Stimulated activated CD8-positive, alpha-beta memory T cell treated with anti-CD3 and anti-CD28 coated beads, Interleukin-15, amount 100 ng/mL, for 1 hour (primary cell): ENCODE results near the gene RNF169.

ENCODE experiments used
- DNase-seq: peaks from one replicate; pipeline ENCODE4 v3.0.0-alpha.2; 2020; ENCODE audit warnings: low read depth

Gene RNF169

DNA sequence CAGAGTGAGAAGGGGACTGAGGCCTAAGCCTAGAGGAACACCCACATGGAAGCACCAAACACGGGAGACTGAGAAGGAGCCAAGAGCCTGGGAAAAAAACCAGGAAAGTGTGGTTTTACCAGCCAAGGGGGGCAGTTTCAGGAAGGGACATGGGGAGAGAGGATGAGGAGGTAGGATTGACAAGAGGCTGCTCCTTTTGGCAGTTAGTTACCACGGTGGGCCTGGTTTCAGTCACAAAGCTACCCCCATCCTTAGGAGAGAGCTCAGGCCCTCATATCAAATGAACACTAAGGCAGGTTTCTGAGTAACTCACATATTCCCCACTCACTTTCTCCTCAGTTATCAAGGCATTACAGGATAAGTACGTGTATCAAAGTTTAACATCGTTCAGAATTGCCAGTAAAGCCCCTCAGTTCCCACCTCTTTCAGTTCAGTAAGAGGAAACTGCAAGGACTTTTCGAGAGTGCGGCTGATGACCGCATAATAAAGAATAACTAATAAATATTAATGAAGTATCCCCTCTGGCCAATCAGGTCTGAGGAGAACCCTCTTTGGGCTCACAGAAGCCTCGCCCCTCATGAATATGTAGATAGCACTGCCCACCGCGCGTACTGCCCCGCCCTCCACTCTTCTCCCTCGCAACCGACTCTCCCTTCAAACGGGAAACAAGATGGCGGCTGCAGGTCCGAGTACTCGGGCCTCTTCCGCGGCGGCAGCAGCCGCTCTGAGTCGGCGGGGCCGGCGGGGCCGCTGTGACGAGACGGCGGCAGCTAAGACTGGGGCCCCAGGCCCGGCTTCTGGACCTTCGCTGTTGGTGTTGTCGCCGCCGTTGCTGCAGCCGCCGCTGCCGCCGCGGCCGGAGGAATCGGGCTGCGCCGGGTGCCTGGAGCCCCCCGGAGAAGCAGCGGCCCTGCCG is at the start of gene RNF169:
RNF169 (plus strand) TSS at position 639 of the 916 bp plus-strand sequence; CDS start at position 671, 32 bp downstream.
- peak; percentile 75 for DNase-seq

- no peak for DNase-seq
Observed at GRCh38 chr11:74699615-74700396, 48.8 kb upstream of the RNF169 start.

DNA sequence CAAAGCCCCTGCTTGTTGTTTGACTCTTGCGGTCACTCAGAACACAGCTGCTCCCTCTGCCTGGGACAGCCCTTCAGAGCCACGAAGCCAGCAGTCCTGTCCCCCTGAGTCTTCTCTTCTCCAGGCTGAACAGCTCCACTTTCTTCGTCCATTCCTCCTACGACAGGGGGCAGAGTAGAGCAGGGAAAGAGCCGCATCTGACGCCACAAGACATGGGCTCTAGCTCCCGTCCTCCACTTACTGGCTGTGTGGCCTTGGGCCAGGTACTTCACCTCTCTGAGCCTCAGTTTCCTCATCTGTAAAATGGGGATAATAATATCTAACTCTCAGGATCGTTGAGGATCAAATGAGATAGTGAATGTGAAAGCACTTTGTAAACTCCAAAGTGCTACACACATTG is 47.3 kb upstream of the RNF169 start:
- no peak for DNase-seq

DNA sequence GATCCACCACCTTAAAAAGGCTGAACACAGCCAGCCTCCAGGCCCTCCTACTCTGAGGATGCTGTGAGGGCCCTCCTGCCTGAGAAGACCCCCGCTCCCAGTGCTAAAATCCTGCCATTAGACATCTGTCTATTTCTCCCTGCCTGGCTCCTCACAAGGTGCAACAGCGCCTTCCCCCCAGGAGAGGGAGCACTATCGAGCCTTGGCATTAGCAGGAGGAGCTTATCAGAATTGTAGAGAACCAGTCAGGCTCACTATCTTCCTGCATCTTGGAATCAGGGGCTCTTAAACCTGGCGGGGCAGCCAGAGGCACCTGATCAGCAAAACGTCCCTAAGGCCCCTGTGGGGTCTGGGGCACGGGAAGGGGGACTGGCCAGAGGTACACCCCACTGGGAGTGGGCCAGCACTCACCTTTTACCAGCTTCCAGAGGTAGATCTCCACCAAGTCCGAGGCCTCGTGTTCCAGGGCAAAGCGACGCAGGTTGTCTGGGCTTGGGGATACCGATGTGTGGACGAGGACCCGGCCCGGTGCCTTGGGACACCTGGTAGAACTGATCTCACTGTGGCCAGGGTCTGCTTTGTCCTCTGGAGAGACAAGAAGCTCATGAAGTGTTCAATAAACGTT is 46.2 kb upstream of the RNF169 start:
- peak; percentile 23 for DNase-seq

DNA sequence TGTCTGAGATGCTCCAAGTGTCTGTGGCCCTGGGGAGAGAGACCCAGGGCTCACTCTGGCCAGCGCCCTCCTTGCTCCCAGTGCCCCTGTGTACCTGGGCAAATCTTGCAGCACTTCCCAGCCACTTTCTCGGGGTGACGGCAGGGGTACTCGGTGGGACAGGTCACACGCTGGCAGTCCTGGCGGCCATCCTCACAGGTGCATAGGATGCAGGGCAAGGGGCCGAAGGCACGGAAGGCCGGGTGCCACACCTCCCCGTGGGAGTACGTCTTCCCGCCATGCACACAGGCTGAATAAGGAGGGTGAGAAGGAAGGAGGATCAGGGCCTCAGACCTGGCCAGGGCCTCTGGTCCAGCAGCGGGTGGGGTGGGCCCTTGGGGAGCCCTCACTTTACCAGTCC is 45.4 kb upstream of the RNF169 start:
- no peak for DNase-seq

DNA sequence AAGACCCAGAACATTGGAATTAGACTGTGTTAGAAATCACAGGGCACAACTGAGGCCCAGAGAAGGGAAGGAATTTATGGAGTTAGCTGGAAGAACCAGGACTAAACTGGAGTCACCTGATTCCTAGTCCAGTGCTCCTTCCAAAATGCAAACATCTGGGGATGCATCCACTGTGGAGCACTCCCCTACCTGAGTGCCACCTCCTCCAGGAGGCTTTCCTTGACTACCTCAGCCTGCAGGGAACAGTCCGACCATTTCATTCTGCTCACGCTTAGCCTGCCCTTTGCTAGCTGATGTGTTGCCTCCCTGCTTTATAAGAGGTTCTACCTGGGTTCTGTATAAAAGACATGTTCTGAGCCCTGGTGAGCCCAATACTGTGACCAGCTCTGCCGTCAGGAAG is 41.5 kb upstream of the RNF169 start:
- no peak for DNase-seq

DNA sequence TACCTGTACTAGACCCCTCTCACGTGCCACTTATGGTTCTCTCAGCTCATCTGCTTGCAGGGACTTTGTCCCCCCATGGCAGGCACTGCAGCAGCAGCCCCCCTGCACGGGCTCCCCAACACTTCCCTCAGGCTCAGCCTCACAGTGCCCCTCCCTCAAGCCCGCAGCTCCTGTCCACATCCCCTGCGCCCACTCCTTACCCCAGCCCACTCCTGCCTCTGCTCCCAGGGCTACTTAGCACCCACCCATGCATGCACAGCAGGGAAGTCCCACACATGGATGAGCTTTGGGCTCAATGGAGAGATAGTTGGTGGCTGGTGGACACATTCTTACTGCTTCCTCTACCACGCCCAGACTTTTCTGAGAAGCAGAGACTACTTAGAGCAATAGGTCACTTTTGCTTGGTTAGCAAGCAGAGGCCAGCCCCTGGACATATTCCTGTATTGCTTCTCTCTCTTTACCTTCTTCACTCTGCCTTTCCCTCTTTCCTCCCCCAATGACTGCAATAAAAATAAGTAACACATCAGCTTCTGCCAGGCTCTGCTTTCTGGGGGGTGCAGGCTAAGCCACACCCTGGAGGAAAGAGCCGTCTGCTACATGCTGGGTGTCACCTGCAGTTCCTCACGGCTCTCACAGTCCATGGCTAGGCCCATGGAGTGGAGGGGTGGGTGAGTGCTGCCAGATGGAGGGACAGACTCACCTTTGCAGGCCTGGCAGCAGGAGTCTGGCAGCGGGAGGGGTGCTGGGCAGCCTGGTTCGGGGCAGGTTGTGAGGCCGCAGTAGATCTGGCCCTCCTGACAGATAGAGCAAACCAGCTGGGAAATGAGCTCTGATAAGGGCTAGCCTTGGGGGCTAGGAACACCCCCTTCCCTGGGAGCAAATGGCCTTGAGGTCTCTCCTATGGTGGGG is 40.8 kb upstream of the RNF169 start:
- no peak for DNase-seq

DNA sequence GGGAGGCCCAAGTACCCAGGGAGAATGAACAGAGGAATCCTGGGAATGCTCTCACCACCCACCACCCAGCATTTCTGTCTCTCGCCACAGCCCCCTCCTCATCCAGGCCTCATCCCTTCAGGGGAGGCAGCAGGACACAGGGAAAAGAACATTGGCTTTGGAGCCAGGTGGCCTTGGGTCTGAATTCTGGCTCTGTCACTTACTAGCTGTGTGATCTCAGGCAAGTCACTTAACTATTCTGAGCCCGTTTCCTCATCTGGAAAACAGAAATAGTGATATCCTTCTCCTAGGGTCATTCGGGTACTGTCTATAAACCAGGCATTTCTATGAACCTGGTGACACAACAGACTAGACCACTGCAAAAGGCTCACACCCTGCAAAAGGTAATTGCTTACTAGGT is 39.5 kb upstream of the RNF169 start:
- no peak for DNase-seq

DNA sequence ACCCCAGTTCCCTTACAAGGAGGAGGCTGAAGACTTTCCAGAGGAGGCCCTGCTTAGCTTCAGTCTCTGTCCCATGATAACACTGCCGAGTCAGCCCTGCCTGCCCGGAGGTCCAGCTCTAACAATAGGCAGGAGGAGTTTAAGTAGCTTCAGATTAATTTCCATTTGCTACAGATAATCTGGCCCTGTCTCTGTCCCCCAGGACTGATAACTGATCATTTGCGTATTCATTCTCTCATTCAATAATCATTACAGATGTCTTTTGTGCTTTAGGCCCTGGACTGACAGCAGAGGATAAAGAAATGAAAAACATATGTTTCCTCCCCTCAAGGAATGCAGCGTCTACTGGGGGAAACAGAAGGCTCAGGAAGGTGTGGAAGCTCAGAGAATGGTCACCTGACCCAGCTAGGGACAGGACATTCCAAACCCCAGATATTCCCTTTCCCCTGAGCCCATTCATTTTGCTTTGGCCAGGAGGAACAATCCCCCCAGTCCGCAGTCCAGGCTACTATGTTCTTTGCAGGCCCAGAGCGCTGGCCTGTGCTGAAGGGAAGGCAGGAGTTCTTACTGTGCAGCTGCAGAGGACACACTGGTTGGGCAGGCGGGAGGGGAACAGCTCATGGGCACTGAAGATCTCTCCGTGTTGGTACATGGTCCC is 38.2 kb upstream of the RNF169 start:
- no peak for DNase-seq

DNA sequence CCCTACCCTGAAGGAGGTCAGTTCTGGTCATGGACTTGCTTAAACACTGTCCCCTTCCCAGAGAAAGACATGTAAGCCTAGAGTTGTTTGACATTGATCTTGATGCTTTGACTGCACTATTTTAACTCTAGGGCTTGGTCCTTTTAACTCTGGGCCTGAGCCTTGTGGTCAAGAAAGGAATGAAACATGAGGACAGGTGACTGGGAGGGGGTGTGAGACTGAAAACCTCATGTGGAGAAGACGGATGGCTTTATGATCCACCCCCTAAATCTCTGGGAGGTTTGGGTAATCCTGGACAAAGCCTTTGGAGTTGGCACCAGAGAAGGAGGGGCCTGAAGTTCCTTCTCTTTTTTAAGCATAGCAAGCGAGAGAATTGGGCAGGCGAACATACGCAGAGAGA is 35.0 kb upstream of the RNF169 start:
- DNase-seq: no peak

DNA sequence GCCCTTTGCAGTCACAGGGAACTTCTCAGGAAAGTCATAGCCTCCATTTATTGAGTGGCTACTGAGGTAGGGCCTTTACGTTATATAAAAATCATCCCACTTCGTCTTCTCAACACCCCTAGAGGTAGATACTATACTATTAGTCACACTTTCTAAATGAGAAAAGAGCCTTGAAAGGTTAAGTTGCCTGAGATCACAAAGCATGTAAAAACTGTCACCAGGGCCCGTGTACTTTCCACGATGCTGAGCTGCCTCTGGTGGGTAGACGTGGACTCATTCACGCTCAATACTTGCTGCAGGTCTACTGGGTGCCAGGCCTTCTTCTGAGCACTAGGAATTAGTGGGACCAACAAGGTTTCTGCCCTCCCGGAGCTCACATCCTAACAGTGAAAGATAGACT is 33.7 kb upstream of the RNF169 start:
- no peak for DNase-seq

- no peak for DNase-seq
Observed at GRCh38 chr11:74717221-74717969, 31.3 kb upstream of the RNF169 start.

- DNase-seq: no peak
Observed at GRCh38 chr11:74719011-74719410, 29.6 kb upstream of the RNF169 start.

DNA sequence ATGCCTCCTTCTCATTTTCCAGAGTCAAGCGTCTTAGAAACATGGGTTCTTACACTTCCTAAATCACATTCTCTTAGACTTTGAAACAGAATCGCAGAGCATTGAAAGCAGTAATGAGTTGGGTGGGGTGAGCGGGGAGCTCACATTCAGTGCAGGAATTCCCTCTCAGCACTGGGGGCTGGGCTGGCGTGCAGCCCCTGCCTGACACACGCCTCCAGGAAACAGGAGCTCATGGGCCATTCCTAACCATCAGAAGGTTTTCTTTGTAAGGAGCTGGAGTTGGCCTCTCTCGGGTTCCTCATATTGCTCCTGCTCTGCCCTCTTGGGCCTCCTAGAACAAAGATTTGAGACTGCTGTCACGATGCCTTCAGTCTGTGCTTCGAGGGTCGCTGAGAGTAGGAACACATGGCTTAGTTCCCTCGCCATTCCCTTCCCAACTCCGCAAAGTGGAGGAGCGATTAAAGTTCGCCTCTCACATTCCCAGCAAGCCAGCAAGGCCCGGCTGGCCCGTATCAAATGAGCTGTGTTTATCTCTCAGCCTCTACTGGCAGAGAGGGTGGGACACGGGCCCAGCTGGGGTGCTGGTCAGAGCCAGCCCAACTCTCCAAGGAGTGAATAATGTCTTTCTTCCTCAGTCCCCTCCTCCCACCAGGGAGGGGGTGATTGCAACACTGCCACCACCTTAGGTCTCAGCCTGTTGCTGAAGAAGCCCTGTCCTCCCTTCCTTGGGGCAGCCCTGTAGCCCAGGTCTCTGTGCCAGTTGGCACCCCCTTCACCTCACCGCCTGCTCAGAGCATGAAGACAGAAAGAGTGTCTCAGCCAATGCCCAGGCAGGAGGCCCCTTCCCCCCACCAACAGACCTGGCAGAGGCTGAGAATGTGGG is 27.8 kb upstream of the RNF169 start:
- no peak for DNase-seq

- DNase-seq: no peak
Observed at GRCh38 chr11:74721479-74721835, 27.2 kb upstream of the RNF169 start.

DNA sequence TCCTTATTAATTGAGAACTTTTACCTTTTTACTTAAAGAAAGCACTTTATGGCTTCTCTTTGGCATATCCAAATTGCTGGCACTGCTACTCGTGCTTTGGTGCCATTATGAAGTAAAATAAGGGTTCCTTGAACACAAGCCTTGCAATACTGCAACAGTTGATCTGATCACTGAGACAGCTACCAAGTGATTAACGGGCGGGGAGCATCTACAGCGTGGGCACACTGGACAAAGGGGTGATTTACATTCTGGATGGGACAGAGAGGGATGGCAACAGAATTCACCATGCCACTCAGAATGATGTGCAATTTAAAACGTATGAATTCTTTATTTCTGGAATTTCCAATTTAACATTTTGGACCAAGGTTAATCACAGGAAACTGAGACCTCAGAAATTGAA is 25.1 kb upstream of the RNF169 start:
- DNase-seq: no peak

DNA sequence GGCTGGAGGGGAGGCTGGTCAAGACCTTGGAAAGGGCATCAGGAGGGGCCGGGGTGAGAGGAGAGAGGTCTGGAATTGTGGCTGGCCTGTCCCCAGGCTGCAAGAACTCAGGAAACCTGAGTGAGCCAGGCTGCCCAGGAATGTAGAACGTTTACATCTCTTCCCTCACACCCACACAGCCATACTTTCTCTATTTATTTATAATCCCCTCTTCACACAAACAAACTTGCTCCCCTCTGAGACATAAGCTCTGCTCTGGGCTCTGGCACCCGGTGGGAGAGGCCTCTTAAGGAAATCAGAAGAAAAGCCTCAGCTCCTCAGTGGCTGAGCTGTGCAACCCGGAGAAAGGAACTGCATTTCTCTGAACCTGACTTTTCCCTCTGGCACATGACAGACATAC is 22.9 kb upstream of the RNF169 start:
- DNase-seq: no peak

GRCh38 chr11:74726547-74727182 is 22.0 kb upstream of the RNF169 start:
- DNase-seq: peak; percentile 22

GRCh38 chr11:74729397-74729796 is 19.3 kb upstream of the RNF169 start:
- DNase-seq: no peak
